ES-I3 (cell line): Measurements from ENCODE around the gene IP6K2.
"Not testable (repeated sequence)": the region's sequence is repeated elsewhere in the genome, so short reads cannot be mapped to it uniquely, and the experiment has no call there.

Experiments
- H3K36me3 ChIP-seq: 2 replicates; pipeline ENCODE4 v1.6.1; 2013; ENCODE audit warnings: mild to moderate bottlenecking, low read length, control low read depth, moderate library complexity; ENCODE audit not compliant: insufficient read depth
- H3K4me1 ChIP-seq: 2 replicates; pipeline ENCODE4 v1.6.1; 2013; ENCODE audit warnings: mild to moderate bottlenecking, control low read depth, low read length; ENCODE audit not compliant: insufficient read depth
- H3K9ac ChIP-seq: 2 replicates; pipeline ENCODE4 v1.6.1; 2013; ENCODE audit warnings: low read depth, mild to moderate bottlenecking, low read length, moderate library complexity
- H3K9me3 ChIP-seq: 2 replicates; pipeline ENCODE4 v1.6.1; 2013; ENCODE audit warnings: mild to moderate bottlenecking, low read length, moderate library complexity; ENCODE audit not compliant: control insufficient read depth, insufficient read depth

The IP6K2 gene

GRCh38 chr3:48716982-48717746, at the start of gene IP6K2:
Gene IP6K2, minus strand, starts transcription at chr3:48717221. Its CDS starts 21,930 bp downstream, at chr3:48695291.
- Histone ChIP-seq H3K36me3 (peaks cover 16% of the 10 kb centered on the region), H3K9ac (peak within 1 kb of the TSS; percentile 100), H3K9me3 (no peaks in the 10 kb centered on the region), H3K4me1 (peaks cover 10% of the 10 kb centered on the region)

GRCh38 chr3:48765376-48765775, 48.4 kb upstream of the IP6K2 start:
- Histone ChIP-seq H3K36me3 (no peaks in the 10 kb centered on the region; the same call in 1 of the 2 replicates), H3K9ac (no peak overlapping the region), H3K4me1 (peaks cover 11% of the 10 kb centered on the region), H3K9me3 (no peaks in the 10 kb centered on the region)

- Histone ChIP-seq H3K36me3 (no peaks in the 10 kb centered on the region; the same call in 1 of the 2 replicates), H3K4me1 (0 out of 2 replicates have a peak, but pooled peaks cover 4% of the 10 kb centered on the region), H3K9me3 (no peaks in the 10 kb centered on the region), H3K9ac (no peak overlapping the region)
Measured at GRCh38 chr3:48762816-48763215, 45.8 kb upstream of the IP6K2 start.

- not testable (repeated sequence) for H3K4me1 ChIP-seq, H3K9ac ChIP-seq, H3K9me3 ChIP-seq, H3K36me3 ChIP-seq
Measured at GRCh38 chr3:48759991-48760540, 43.0 kb upstream of the IP6K2 start.

GRCh38 chr3:48759531-48759930, 42.5 kb upstream of the IP6K2 start:
- H3K9me3 ChIP-seq: not testable (repeated sequence)

GRCh38 chr3:48759071-48759470, 42.0 kb upstream of the IP6K2 start:
- no peaks in the 10 kb centered on the region for H3K36me3 ChIP-seq
- H3K9me3 ChIP-seq: no peaks in the 10 kb centered on the region
- H3K4me1 ChIP-seq: 0 out of 2 replicates have a peak, but pooled peaks cover 4% of the 10 kb centered on the region
- H3K9ac ChIP-seq: no peak overlapping the region

More at GRCh38 chr3:48759531-48759930, 42.5 kb upstream of the IP6K2 start:
- not testable (repeated sequence) for H3K4me1 ChIP-seq, H3K36me3 ChIP-seq, H3K9ac ChIP-seq

GRCh38 chr3:48756640-48757039, 39.6 kb upstream of the IP6K2 start:
- Histone ChIP-seq H3K9me3 (no peaks in the 10 kb centered on the region), H3K36me3 (no peaks in the 10 kb centered on the region), H3K4me1 (no peaks in the 10 kb centered on the region), H3K9ac (no peak overlapping the region)

- peaks cover 3% of the 10 kb centered on the region; the same call in 1 of the 2 replicates for H3K36me3 ChIP-seq
- no peak overlapping the region for H3K9ac ChIP-seq
- no peaks in the 10 kb centered on the region for H3K4me1 ChIP-seq
- no peaks in the 10 kb centered on the region for H3K9me3 ChIP-seq
Measured at GRCh38 chr3:48750856-48751255, 33.8 kb upstream of the IP6K2 start.

- H3K9ac ChIP-seq: no peak overlapping the region
- H3K4me1 ChIP-seq: no peaks in the 10 kb centered on the region
Measured at GRCh38 chr3:48748754-48749153, 31.7 kb upstream of the IP6K2 start.

GRCh38 chr3:48747706-48748105, 30.7 kb upstream of the IP6K2 start:
- Histone ChIP-seq H3K36me3 (peaks cover 3% of the 10 kb centered on the region; the same call in 1 of the 2 replicates), H3K9me3 (no peaks in the 10 kb centered on the region), H3K4me1 (no peaks in the 10 kb centered on the region), H3K9ac (no peak overlapping the region)

More at GRCh38 chr3:48748754-48749153, 31.7 kb upstream of the IP6K2 start:
- Histone ChIP-seq H3K36me3 (peaks cover 3% of the 10 kb centered on the region; the same call in 1 of the 2 replicates), H3K9me3 (no peaks in the 10 kb centered on the region)

GRCh38 chr3:48747015-48747615, 30.1 kb upstream of the IP6K2 start:
- Histone ChIP-seq H3K36me3 (peaks cover 3% of the 10 kb centered on the region; the same call in 1 of the 2 replicates), H3K4me1 (no peaks in the 10 kb centered on the region), H3K9ac (no peak overlapping the region), H3K9me3 (no peaks in the 10 kb centered on the region)

- Histone ChIP-seq H3K9me3 (no peaks in the 10 kb centered on the region), H3K9ac (no peak overlapping the region), H3K4me1 (no peaks in the 10 kb centered on the region; the same call in 1 of the 2 replicates), H3K36me3 (peaks cover 3% of the 10 kb centered on the region; the same call in 1 of the 2 replicates)
Measured at GRCh38 chr3:48743773-48744172, 26.8 kb upstream of the IP6K2 start.

- not testable (repeated sequence) for H3K36me3 ChIP-seq, H3K4me1 ChIP-seq, H3K9me3 ChIP-seq, H3K9ac ChIP-seq
Measured at GRCh38 chr3:48741226-48741625, 24.2 kb upstream of the IP6K2 start.

- no peak overlapping the region for H3K9ac ChIP-seq
- no peaks in the 10 kb centered on the region for H3K9me3 ChIP-seq
- H3K4me1 ChIP-seq: no peaks in the 10 kb centered on the region; the same call in 1 of the 2 replicates
- H3K36me3 ChIP-seq: no peaks in the 10 kb centered on the region
Measured at GRCh38 chr3:48739955-48740823, 23.2 kb upstream of the IP6K2 start.
